ENCODE results near the gene BIRC6.
A peak's percentile ranks its signal among the peaks of the same experiment; 100 is the strongest.
"Not testable (repeated sequence)": the region's sequence is repeated elsewhere in the genome, so short reads cannot be mapped to it uniquely, and the experiment has no call there.

Gene BIRC6, protein sequence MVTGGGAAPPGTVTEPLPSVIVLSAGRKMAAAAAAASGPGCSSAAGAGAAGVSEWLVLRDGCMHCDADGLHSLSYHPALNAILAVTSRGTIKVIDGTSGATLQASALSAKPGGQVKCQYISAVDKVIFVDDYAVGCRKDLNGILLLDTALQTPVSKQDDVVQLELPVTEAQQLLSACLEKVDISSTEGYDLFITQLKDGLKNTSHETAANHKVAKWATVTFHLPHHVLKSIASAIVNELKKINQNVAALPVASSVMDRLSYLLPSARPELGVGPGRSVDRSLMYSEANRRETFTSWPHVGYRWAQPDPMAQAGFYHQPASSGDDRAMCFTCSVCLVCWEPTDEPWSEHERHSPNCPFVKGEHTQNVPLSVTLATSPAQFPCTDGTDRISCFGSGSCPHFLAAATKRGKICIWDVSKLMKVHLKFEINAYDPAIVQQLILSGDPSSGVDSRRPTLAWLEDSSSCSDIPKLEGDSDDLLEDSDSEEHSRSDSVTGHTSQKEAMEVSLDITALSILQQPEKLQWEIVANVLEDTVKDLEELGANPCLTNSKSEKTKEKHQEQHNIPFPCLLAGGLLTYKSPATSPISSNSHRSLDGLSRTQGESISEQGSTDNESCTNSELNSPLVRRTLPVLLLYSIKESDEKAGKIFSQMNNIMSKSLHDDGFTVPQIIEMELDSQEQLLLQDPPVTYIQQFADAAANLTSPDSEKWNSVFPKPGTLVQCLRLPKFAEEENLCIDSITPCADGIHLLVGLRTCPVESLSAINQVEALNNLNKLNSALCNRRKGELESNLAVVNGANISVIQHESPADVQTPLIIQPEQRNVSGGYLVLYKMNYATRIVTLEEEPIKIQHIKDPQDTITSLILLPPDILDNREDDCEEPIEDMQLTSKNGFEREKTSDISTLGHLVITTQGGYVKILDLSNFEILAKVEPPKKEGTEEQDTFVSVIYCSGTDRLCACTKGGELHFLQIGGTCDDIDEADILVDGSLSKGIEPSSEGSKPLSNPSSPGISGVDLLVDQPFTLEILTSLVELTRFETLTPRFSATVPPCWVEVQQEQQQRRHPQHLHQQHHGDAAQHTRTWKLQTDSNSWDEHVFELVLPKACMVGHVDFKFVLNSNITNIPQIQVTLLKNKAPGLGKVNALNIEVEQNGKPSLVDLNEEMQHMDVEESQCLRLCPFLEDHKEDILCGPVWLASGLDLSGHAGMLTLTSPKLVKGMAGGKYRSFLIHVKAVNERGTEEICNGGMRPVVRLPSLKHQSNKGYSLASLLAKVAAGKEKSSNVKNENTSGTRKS (N-terminal part only)

GRCh38 chr2:32356681-32357317, at the start of gene BIRC6:
BIRC6 (plus strand) TSS chr2:32357023; CDS start chr2:32357162, 139 bp downstream.
- DNase-seq = peak; percentile 99

- no peak for DNase-seq
These were observed 46.2 kb upstream of the BIRC6 start for GRCh38 chr2:32310577-32310976.

- no peak for DNase-seq
These were observed 41.9 kb upstream of the BIRC6 start for GRCh38 chr2:32314886-32315285.

DNA sequence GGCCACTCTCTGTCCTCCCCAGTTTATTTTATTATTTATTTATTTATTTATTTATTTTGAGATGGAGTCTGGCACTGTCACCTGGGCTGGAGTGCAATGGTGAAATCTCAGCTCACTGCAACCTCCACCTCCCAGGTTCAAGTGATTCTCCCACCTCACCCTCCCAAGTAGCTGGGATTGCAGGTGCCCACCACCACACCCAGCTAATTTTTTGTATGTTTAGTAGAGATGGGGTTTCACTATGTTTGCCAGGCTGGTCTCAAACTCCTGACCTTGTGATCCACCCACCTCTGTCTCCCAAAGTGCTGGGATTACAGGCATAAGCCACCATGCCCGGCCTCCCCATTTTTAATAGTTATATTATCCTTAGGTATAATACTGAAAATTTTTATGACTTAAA, 28.1 kb upstream of the BIRC6 start:
- DNase-seq = not testable (repeated sequence)

DNA sequence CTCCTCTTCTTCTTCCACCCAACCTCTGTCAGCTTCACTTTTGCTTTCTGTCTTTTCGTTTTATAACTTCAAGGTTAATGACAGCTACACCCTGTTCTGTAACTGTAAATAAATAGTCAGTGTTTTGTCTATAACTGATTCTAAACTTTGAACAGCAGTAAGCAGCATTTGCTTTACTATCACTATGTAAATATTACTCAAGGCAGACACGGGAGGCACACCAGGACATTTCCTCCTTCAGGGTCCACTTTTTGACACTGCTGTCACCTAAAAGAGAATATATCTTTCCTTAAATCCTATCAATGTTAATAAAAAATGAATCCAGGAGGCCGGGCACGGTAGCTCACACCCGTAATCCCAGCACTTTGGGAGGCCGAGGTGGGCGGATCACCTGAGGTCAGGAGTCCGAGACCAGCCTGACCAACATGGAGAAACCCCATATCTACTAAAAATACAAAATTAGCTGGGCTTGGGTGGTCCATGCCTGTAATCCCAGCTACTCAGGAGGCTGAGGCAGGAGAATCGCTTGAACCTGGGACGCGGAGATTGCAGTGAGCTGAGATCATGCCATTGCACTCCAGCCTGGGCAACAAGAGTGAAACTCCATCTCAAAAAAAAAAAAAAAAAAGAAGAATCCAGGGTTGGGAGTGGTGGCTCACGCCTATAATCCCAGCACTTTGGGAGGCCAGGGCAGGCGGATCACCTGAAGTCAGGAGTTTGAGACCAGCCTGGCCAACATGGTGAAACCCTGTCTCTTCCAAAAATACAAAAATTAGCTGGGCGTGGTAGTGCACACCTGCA, 27.4 kb upstream of the BIRC6 start:
- not testable (repeated sequence) for DNase-seq

DNA sequence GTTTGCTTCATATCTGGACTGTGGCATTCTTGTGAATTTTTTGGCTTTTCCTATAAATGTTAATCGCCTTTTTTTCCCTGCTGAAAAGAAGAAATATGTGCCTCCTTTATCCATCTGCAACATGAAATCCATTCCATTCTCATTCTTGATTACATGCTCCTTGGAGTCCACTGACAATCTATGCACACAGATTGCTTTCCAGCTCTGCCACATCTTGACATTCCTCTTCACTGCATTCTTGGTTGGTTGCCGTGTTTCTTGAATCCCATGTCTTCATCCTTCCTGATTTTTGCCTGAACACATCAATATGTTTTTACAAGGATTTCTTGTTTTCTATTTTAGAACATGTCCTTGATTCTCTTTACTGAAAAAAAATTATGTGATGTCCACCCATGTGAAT, 26.7 kb upstream of the BIRC6 start:
- DNase-seq = no peak

- no peak for DNase-seq
These were observed 14.0 kb upstream of the BIRC6 start for GRCh38 chr2:32342801-32343200.

DNA sequence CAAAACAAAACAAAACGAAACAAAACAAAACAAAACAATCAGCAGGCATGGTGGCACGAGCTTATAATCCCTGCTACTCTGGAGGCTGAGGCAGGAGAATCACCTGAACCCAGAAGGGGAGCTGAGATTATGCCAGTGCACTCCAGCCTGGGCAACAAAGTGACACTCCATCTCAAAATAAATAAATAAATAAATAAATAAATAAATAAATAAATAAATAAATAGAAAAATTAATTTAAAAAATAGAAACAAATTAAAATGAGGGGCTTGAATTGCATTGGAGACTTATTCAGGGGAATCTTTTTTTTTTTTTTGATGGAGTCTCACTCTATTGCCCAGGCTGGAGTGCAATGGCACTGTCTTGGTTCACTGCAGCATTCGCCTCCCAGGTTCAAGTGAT, 6.0 kb upstream of the BIRC6 start:
- DNase-seq = not testable (repeated sequence)

GRCh38 chr2:32355976-32356680, 695 bp upstream of the BIRC6 start:
- no peak for DNase-seq

GRCh38 chr2:32357318-32358110, 691 bp downstream of the BIRC6 start:
- DNase-seq = peak; percentile 50

GRCh38 chr2:32358111-32358482, 1.3 kb downstream of the BIRC6 start:
- peak; percentile 18 for DNase-seq

DNA sequence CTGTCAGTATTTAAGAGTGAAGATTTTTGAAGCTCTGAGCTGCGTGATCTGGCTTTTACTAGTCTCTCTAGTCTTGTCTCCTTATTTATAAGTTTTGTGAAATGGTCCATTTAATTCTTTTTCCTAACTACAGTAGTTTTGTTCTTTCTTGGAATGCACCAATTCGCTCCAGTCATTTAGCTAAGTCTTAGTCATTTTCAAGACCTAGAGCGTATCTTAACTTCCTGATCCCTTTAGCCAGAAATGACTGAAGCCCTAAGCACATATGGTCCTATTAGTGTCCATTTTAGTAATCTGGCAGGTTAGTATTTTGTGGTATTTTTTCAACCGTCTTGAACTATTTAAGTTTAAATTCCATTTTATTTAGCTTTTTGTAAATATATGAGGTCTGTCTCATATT, 3.6 kb downstream of the BIRC6 start:
- DNase-seq = no peak

GRCh38 chr2:32362997-32363396, 6.2 kb downstream of the BIRC6 start:
- DNase-seq = not testable (repeated sequence)

- no peak for DNase-seq
These were observed 6.8 kb downstream of the BIRC6 start for GRCh38 chr2:32363597-32363996.

GRCh38 chr2:32364290-32364689, 7.5 kb downstream of the BIRC6 start:
- DNase-seq = not testable (repeated sequence)

GRCh38 chr2:32365679-32366078, 8.9 kb downstream of the BIRC6 start:
- DNase-seq = not testable (repeated sequence)

DNA sequence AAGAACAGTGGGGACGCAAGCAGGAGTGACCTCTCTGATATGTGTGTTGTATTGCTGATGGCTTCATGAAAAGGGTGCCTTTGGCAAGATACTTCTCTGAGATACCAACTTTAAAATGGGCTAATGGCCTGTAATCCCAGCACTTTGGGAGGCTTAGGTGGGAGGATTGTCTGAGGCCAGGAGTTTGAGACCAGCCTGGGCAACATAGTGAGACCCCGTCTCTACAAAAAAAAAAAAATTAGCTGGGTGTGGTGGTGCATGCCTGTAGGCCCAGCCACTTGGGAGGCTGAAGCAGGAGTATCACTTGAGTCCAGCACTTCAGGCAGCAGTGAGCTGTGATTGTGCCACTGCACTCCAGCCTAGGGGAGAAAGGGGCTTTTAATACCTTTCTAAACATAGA, 9.8 kb downstream of the BIRC6 start:
- no peak for DNase-seq

GRCh38 chr2:32369222-32369621, 12.4 kb downstream of the BIRC6 start:
- no peak for DNase-seq

- DNase-seq = not testable (repeated sequence)
These were observed 14.1 kb downstream of the BIRC6 start for GRCh38 chr2:32370942-32371341.

Measured in stimulated activated CD4-positive, alpha-beta T cell treated with anti-CD3 and anti-CD28 coated beads, Interleukin-15, amount 100 ng/mL, for 24 hours (primary cell).